Measurements from ENCODE around the gene TESMIN. TPM values are rescaled to one million over a fixed set of nuclear protein-coding genes. Genes with fewer than 3 reads are reported as not detected.

The TESMIN gene
- total RNA-seq, 4 donors from 2014 or later, result 1.2 to 57.4 (median 1.6) TPM; not detected in 1

- no peaks in the 10 kb centered on the region for H3K27me3 ChIP-seq
- H3K4me1 ChIP-seq, result no peaks in the 10 kb centered on the region
- TF ChIP-seq POLR2A (IDR thresholded peaks at IDR 0.05) (no peak), CTCF (IDR thresholded peaks at IDR 0.05) (no peak)
- no peaks in the 10 kb centered on the region for H3K36me3 ChIP-seq
- no peak overlapping the region for H3K4me3 ChIP-seq
- no peak overlapping the region for H3K27ac ChIP-seq
- H3K9me3 ChIP-seq, result no peaks in the 10 kb centered on the region
- intact Hi-C loops (cut with DNase I; ENCODE audit: low total_unique reads), result no loop called here
- DNase-seq, result no peak
Measured at GRCh38 chr11:68663482-68664010, 87.8 kb downstream of the TESMIN start.

DNA sequence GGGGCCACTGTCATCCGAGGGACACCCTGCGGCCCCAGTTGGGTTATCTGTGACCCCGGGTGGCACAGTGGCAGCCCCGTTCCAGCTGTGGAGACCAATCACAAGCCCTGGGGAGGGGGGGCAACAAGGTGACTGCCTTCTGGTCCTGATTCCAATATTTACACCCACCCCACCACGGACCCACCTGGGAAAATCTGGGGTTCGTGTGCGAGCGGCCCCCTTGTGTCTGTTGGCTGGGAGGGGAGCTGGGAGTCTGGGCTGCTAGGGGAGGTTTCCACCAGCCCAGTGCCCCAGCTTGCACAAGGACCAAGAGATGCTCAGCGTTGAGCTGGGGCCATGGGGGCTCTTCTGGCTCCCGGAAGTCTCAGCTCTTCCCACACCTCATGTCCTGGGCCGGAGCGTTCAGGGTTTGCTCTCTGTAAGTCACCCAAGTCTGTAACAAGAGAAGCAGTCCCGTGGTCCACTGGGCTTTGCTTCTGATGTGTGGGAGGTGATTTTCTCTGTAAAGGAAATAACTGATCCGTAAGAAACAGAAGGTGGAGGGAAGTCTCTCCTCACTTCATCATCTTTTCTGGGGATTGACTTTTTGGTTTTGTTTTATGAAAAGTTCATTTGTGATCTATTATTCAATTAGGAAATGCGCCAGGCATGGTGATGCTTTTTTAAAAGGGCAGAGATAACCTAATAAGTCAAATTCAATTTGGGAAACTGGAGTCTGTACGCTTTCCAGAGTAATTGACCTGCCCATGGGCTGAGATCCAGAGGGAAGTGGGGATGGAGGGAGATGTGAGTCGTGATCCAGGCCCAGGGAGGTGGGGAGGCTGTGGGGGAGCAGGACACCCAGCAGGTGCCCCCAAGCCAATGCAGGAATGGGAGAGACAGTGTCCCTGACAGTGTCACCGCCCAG lies 89.4 kb downstream of the TESMIN start:
- Histone ChIP-seq H3K4me3 (no peak overlapping the region), H3K27ac (no peak overlapping the region), H3K36me3 (no peaks in the 10 kb centered on the region), H3K4me1 (no peaks in the 10 kb centered on the region), H3K27me3 (no peaks in the 10 kb centered on the region), H3K9me3 (no peaks in the 10 kb centered on the region)
- no peak for DNase-seq
- TF ChIP-seq POLR2A (IDR thresholded peaks at IDR 0.05), result no peak
- no peak for TF ChIP-seq CTCF (IDR thresholded peaks at IDR 0.05)
- intact Hi-C loops (cut with DNase I; ENCODE audit: low total_unique reads), result no loop called here

DNA sequence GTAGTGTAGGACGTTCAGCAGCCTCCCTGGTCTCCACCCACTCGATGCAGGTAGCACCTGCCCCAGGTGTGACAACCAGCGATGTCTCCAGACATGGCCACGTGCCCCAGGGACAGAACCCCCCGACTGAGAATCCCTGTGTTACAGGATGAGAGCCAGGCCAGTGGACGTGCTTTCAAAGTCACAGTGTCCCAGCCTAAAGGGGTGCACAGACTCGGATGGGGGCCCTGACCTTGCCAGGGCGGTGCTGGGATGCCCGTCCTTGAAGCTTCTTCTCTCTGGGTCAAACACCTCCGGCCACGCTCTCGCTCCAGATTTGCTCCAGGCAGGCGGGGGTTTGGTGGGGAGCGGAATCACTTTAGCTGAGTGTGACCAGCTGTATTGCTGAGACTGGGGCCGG lies 90.3 kb downstream of the TESMIN start:
- no peaks in the 10 kb centered on the region for H3K4me1 ChIP-seq
- no peak for TF ChIP-seq POLR2A (IDR thresholded peaks at IDR 0.05)
- TF ChIP-seq CTCF (IDR thresholded peaks at IDR 0.05), result no peak
- no peak for DNase-seq
- H3K4me3 ChIP-seq, result no peak overlapping the region
- H3K36me3 ChIP-seq, result no peaks in the 10 kb centered on the region
- no peaks in the 10 kb centered on the region for H3K27me3 ChIP-seq
- no peak overlapping the region for H3K27ac ChIP-seq
- no peaks in the 10 kb centered on the region for H3K9me3 ChIP-seq
- intact Hi-C loops (cut with DNase I; ENCODE audit: low total_unique reads), result no loop called here

DNA sequence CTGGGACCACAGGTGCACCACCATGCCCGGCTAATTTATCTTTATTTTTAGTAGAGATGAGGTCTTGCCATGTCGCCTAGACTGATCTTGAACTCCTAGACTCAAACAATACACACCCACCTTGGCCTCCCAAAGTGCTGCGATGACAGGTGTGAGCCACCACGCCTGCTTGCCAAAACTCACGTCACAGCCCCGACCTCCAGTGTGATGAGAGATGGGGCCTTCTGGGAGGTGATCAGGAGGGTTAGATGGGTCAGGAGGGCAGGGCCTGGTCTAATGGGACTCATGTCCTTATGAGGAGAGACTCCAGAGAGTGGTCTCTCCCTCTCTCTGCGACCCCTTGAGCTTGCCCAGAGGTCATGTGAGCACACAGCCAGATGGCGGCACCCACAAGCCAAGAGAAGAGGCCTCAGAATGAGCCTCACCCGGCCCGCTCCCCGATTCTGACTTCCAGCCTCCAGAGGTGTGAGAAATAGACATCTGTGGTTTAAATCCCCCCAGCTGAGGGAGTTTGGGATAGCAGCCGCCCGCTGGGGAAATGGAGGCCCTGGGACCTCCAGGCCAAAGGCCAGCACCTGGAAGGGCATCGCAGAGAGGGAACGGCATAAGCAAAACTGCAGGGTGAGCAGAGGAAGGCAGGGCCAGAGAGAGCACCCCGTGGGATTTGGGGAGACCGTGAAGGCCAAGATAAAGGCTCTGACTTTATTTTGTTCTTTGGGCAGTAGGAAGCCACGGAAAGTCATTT lies 91.1 kb downstream of the TESMIN start:
- no peaks in the 10 kb centered on the region for H3K27me3 ChIP-seq
- TF ChIP-seq CTCF (IDR thresholded peaks at IDR 0.05) (no peak), POLR2A (IDR thresholded peaks at IDR 0.05) (no peak)
- H3K9me3 ChIP-seq, result no peaks in the 10 kb centered on the region
- H3K36me3 ChIP-seq, result no peaks in the 10 kb centered on the region
- H3K4me3 ChIP-seq, result no peak overlapping the region
- no peak for DNase-seq
- intact Hi-C loops (cut with DNase I; ENCODE audit: low total_unique reads), result no loop called here
- no peak overlapping the region for H3K27ac ChIP-seq
- no peaks in the 10 kb centered on the region for H3K4me1 ChIP-seq
